Measurements from ENCODE around the gene OBSCN. TPM values are rescaled to one million over a fixed set of nuclear protein-coding genes. Genes with fewer than 3 reads are reported as not detected.

The OBSCN gene
- total RNA-seq, 1 donor from 2014 or later, result 17.5 TPM

GRCh38 chr1:228396770-228397662, 189.2 kb downstream of the OBSCN start:
- Histone ChIP-seq H3K79me2 (ENCODE audit: insufficient read depth, low read length) (peaks cover 20% of the 10 kb centered on the region), H3K4me2 (ENCODE audit: low read length) (no peak overlapping the region), H3K4me3 (ENCODE audit: insufficient read depth, low read depth, low read length) (no peak overlapping the region), H3K36me3 (ENCODE audit: insufficient read depth, low read length) (peaks cover 6% of the 10 kb centered on the region), H3K9ac (ENCODE audit: low read length) (no peak overlapping the region), H3K9me3 (ENCODE audit: insufficient read depth, low read depth, low read length) (no peaks in the 10 kb centered on the region), H4K20me1 (ENCODE audit: insufficient read depth, low read length) (peaks cover 68% of the 10 kb centered on the region), H2AFZ (ENCODE audit: low read depth, low read length) (no peak overlapping the region), H3K4me1 (ENCODE audit: insufficient read depth, low read length) (peaks cover 23% of the 10 kb centered on the region), H3K27ac (ENCODE audit: low read depth, low read length) (no peak overlapping the region), H3K27me3 (ENCODE audit: insufficient read depth, low read length) (no peaks in the 10 kb centered on the region)
- Mint-ChIP-seq H3K27me3 (ENCODE audit: low read depth, unreplicated experiment) (no peaks in the 10 kb centered on the region), H3K9me3 (ENCODE audit: unreplicated experiment) (no peaks in the 10 kb centered on the region), H3K27ac (ENCODE audit: unreplicated experiment) (no peak overlapping the region), H3K4me1 (ENCODE audit: low read depth, unreplicated experiment) (peaks cover 5% of the 10 kb centered on the region), H3K36me3 (ENCODE audit: low read depth, unreplicated experiment) (peaks cover 19% of the 10 kb centered on the region), H3K4me3 (ENCODE audit: unreplicated experiment) (no peak overlapping the region)
- no peak for FAIRE-seq
- DNase-seq (ENCODE audit: low read depth), result no peak
- TF ChIP-seq CTCF (IDR thresholded peaks at IDR 0.05; ENCODE audit: insufficient read depth, low read depth, low read length) (no peak), EZH2 (IDR thresholded peaks at IDR 0.05; ENCODE audit: insufficient read depth, low read length) (no peak)

GRCh38 chr1:228397966-228398365, 190.1 kb downstream of the OBSCN start:
- Histone ChIP-seq H3K27ac (ENCODE audit: low read depth, low read length) (no peak overlapping the region), H3K79me2 (ENCODE audit: insufficient read depth, low read length) (peaks cover 30% of the 10 kb centered on the region), H3K4me1 (ENCODE audit: insufficient read depth, low read length) (peaks cover 14% of the 10 kb centered on the region), H2AFZ (ENCODE audit: low read depth, low read length) (no peak overlapping the region), H3K9me3 (ENCODE audit: insufficient read depth, low read depth, low read length) (no peaks in the 10 kb centered on the region), H3K36me3 (ENCODE audit: insufficient read depth, low read length) (peaks cover 8% of the 10 kb centered on the region), H3K4me3 (ENCODE audit: insufficient read depth, low read depth, low read length) (no peak overlapping the region), H3K27me3 (ENCODE audit: insufficient read depth, low read length) (no peaks in the 10 kb centered on the region), H3K4me2 (ENCODE audit: low read length) (no peak overlapping the region), H4K20me1 (ENCODE audit: insufficient read depth, low read length) (peaks cover 68% of the 10 kb centered on the region), H3K9ac (ENCODE audit: low read length) (no peak overlapping the region)
- no peak for TF ChIP-seq CTCF (IDR thresholded peaks at IDR 0.05; ENCODE audit: insufficient read depth, low read depth, low read length)
- TF ChIP-seq EZH2 (IDR thresholded peaks at IDR 0.05; ENCODE audit: insufficient read depth, low read length), result no peak
- Mint-ChIP-seq H3K27ac (ENCODE audit: unreplicated experiment) (no peak overlapping the region), H3K27me3 (ENCODE audit: low read depth, unreplicated experiment) (no peaks in the 10 kb centered on the region), H3K36me3 (ENCODE audit: low read depth, unreplicated experiment) (peaks cover 20% of the 10 kb centered on the region), H3K4me1 (ENCODE audit: low read depth, unreplicated experiment) (no peaks in the 10 kb centered on the region), H3K4me3 (ENCODE audit: unreplicated experiment) (no peak overlapping the region), H3K9me3 (ENCODE audit: unreplicated experiment) (no peaks in the 10 kb centered on the region)
- no peak for DNase-seq (ENCODE audit: low read depth)
- no peak for FAIRE-seq
